ENCODE measurements around the gene POLE.

POLE gene

DNA sequence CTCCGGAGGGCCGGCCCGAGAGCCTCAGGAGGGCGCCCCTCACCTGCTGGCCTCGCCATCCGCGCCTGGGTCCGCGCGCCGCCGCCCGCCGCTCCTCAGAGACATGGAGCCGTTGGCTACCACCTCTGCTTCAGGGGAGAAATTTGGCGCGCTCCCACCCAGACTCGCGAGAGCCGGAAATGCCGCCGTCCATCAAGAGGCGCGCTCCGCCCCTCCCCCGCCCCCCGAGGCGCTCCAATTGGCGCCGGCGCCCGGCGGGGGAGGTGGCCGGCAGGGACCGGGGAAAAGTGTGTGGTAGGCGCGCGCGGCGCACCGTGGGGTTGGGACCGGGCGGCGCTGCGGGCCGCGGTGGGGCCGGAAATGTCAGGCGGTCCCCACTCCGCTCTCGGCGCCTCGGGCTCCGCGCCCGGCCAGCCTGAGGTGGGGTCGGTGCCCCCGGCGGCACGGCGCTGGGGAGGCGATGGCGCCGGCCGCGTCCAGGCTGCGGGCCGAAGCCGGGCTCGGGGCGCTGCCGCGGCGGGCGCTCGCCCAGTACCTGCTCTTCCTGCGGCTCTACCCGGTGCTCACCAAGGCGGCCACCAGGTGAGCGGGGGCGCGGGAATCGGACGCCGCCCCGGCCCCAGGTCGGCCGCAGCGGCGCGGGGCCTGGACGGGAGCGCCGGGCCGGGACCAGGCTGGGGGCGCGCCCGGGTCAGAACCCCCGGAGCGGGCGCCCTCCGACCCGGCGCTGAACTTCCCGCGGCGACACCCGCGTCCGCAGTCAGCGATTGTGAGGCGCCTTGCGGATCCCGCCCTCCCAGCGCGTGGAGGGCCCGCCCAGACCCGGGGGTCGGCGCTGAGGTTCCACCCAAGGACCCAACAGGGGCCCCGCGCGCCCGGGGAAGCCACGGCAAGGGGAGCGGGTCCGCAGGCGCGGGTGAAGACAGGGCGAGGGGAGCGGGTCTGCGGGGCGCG, at the start of gene POLE, which contains the start of gene PXMP2:
POLE (minus strand) TSS at position 132 of the 954 bp plus-strand sequence; CDS start at position 105, 27 bp downstream.
PXMP2 (plus strand) TSS at position 377 of the 954 bp plus-strand sequence; CDS start at position 461, 84 bp downstream.
- peak; percentile 98 for DNase-seq (ENCODE audit: low spot score)

DNA sequence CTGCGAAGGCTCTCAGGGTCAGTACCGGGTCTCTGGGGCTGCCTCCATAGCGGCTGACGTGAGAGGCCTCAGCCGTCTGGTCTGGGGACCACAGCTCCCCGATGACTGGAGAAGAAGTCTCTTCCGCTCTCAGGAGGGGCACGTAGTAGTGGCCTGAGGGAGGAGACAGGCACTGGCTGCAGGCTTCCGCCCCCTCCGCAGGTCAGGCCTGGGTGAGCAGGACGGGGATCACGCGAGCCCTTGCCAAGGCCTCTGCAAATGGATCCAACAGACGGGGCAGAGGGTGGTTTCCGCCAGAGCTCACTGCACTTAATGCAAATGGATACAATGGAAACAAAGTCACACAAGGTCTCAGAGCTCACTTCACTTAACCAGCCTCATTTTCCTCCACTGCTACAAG, 49.8 kb upstream of the POLE start:
- no peak for DNase-seq (ENCODE audit: low spot score)

GRCh38 chr12:132736378-132736777, 49.2 kb upstream of the POLE start:
- no peak for DNase-seq (ENCODE audit: low spot score)

DNA sequence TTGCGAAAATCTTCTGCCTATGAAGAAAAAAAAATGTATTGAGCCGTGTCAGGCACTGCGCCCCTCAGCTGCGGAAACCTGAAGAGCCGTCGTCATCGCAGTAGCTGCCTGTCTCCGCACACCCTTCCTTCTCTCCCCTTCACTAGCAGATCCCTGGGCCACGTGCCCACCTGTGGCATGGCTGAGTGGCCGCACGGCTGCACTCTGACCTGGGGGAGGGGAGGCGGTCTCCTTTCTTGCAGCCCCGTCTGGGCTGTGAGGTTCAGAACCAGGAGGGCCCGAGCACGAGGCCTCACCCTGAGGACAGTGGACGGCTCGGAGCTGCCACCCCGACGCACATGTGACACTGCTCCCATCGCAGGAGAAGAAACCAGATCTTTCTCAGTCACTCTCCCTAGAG, 48.4 kb upstream of the POLE start:
- DNase-seq (ENCODE audit: low spot score), result no peak

DNA sequence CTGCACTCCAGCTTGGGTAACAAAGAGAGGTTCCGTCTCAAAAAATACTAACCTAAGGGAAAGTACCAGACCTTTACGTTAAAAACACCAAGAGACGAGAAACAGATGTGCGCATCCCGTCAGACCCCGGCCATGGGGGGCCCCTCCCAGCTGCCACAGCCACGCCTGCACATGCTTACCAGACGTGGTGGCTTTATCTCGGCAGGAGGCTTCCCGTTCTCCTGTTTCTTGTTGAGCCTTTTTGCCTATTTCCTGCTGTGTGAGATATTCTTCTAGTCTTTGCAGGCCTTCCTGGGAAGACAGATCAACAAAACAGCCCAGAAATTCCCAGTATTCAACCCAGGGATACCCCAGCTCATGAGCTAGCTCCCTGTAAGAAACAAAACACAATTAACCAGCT, 47.1 kb upstream of the POLE start:
- DNase-seq (ENCODE audit: low spot score), result no peak

DNA sequence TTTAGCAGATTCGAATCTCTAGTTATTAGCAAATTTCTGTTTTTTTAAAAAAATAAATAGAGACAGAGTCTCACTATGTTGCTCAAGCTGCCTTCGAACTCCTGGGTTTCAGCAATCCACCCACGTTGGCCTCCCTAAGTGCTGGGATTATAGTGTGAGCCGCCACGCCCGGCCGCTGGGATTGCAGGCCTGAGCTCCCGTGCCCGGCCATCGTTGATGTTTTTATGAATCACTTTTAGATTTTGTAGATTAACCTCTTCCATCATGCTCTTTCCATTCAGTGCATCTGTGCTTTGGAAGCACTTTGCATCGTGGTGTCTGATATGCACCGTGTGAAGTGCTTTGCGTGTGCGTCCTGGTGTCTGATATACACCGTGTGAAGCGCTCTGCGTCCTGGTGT, 44.4 kb upstream of the POLE start:
- DNase-seq (ENCODE audit: low spot score), result no peak

GRCh38 chr12:132730353-132730752, 43.2 kb upstream of the POLE start:
- no peak for DNase-seq (ENCODE audit: low spot score)

GRCh38 chr12:132729541-132730320, 42.6 kb upstream of the POLE start:
- DNase-seq (ENCODE audit: low spot score), result no peak

DNA sequence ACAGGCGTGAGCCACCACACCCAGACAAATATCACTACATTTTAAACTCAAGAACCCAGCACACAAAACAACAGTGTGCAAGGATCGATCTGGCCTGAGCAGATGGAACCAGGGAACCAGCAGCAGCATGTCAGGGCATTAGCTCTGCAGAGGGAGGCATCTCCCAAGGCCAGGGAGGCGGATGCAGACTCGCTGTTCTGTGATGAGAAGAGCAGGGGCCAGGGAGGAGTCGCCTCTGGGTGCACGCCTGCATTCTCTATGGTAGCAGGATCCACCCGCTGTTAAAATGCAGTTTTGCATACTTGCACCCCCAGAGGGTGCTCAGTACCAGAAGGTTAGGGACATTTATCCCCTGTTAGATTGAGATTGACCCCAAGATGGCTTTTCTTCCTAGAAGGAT, 41.4 kb upstream of the POLE start:
- no peak for DNase-seq (ENCODE audit: low spot score)

DNA sequence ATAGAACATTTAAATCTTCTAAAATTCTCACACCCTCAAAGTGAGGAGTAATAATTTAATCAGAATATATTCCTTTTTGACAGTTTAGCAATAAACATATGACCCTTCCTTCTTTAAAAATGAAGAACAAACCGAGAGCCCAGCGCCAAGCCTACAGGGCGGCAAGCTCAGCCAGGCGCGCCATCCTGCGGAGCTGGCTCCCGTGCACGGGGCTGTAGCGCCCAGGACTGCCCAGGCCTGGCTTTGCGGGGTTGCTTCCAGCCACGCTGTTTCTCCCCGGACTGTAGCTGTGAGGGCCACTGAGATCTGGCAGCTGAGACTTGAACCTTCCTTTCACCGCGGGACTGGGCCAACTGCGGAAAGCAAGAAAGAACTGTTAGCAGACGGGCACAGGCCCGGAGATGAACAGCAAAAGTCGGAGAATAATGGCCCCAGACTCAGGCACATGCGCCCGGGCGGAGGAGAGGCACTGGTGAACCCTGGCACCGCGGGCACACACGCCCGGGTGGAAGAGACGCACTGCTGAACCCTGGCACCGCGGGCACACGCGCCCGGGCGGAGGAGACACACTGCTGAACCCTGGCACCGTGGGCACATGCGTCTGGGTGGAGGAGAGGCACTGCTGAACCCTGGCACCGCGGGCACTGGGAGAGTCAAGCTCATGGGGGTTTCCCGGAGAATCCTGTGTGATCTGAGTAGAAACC, 40.1 kb upstream of the POLE start:
- peak; percentile 33 for DNase-seq (ENCODE audit: low spot score)

DNA sequence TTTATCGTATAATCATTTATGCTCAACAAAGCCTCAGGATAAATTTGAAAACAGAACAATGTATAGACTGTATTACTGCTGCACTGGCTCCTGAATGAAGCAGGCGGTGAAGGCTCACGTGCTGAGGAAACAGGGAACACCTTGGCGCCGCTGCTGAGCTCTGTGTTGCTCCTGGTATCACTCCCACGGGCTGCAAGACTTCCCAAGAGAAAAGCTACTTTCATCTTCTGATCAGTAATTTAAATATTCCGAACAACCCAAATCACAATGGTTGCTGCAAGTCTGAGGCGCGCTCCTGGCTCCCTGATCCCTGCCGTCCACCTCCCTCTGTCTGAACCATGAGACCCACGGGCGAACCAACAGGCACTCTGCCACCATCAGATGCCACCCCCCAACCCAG, 39.2 kb upstream of the POLE start:
- DNase-seq (ENCODE audit: low spot score), result no peak

GRCh38 chr12:132724506-132725241, 37.5 kb upstream of the POLE start:
- DNase-seq (ENCODE audit: low spot score), result peak; percentile 78

DNA sequence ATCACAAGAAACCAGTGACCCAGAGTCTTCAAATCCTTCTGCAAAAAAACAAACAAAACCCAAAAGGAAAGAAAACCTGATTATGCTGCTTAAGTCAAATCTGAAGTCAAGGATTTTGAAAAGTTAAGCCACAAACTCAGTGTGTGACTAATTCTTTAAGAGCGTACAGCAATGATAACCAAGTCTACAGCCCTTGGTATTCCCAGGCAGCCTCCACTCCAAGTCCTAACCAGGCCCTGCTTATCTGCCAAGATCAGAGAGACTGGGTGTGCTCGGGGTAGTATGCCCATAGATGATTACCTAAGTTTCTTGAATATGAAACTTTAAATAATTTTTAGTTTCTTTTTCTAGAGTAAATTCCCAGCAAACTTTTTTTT, 36.6 kb upstream of the POLE start:
- DNase-seq (ENCODE audit: low spot score), result no peak

GRCh38 chr12:132723015-132723763, 36.0 kb upstream of the POLE start:
- peak; percentile 33 for DNase-seq (ENCODE audit: low spot score)

DNA sequence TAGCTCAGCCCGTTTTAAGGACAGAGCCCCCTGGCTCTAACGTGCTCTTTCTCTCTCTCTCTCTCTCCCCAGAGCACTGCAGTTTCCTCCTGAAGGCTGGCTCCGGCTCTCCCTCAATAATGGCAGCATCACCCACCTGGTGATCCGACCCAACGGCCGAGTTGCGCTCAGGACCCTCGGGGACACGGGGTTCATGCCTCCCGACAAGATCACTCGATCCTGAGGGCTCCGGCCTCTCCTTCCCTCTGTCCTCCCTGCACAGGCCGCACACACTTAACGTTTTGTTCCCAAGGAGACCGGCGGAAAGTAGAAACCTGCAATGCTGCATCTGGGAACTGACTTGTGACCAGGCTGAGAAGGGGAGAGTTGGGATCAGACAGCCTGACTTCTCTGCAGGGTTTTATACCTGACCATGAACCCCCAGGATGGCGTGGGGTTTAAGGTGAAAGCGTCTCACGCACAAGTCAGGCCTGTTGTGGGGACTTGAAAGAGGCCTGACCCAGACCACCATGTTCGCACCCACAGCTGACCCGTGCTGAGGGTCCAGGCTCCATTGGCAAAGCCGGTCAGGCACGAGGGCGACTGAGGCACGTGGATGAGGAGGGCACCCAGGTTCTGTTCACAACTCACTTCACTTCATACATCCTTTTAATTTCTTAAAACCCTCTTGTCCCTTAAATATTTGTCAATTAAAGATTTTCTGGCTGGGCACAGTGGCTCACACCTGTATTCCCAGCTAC, 33.6 kb upstream of the POLE start:
- DNase-seq (ENCODE audit: low spot score), result peak; percentile 25

DNA sequence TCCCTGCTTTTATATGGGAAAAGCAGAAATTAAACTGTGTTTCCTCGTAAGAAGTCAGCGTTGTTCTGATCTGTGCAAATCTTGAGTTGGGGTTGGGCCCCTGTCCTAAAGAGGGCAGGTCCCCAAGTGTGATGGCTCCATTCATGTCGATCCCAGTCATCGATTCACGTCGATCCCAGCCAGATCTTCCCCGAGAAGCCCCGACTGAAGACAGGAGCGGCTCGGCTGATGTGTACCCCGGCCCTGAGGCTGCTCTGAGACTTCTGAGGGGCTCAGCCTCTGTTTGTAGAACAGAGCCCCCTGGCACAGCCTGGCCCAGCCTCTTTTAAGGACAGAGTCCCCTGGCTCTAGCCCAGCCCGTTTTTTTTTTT, 32.8 kb upstream of the POLE start:
- DNase-seq (ENCODE audit: low spot score), result peak; percentile 27

GRCh38 chr12:132719141-132719953, 32.2 kb upstream of the POLE start:
- peak; percentile 29 for DNase-seq (ENCODE audit: low spot score)

- peak; percentile 29 for DNase-seq (ENCODE audit: low spot score)
These were observed 31.5 kb upstream of the POLE start for GRCh38 chr12:132718644-132719043.

All from D341Med (cell line).